Colonic mucosa (tissue), 4 donors: ENCODE data around the gene LBHD2. TPM values are rescaled to one million over a fixed set of nuclear protein-coding genes. Genes with fewer than 3 reads are reported as not detected.

Experiments
- DNase-seq: peaks from one replicate; pipeline ENCODE4 v3.0.0-alpha.2; 2020
- H3K27ac ChIP-seq: fragments of 200-600 bp; one replicate; pipeline ENCODE4 v1.8.0; 2021
- H3K27me3 ChIP-seq: fragments of 200-600 bp; one replicate; pipeline ENCODE4 v1.8.0; 2021
- H3K36me3 ChIP-seq: fragments of 200-600 bp; one replicate; pipeline ENCODE4 v1.8.0; 2021
- H3K4me1 ChIP-seq: fragments of 200-600 bp; one replicate; pipeline ENCODE4 v1.8.0; 2021; ENCODE audit warnings: mild to moderate bottlenecking
- H3K4me3 ChIP-seq: fragments of 200-600 bp; one replicate; pipeline ENCODE4 v1.8.0; 2021
- H3K9ac ChIP-seq, 2 donors: one replicate each; pipeline ENCODE4 v1.7.0; 2013; ENCODE audit warnings: control low read depth in 2 of 2, low read depth in 2 of 2, low read length in 2 of 2
- H3K9me3 ChIP-seq: fragments of 200-600 bp; one replicate; pipeline ENCODE4 v1.8.0; 2021
- CTCF ChIP-seq: fragments of 200-600 bp; IDR thresholded peaks from one replicate; pipeline ENCODE4 v1.8.0; 2022; ENCODE audit warnings: antibody characterized with exemption, mild to moderate bottlenecking
- intact Hi-C: fragments of 100-400 bp; cut with DNase I; formaldehyde crosslinking; loops from one replicate; pipeline ENCODE4 v1.14.1; 2022
- total RNA-seq, 2 donors: library from RNA; stranded (reverse); fragmentation: NEBNext Ultra II Directional in 1 of 2; extraction: Animal tissue kit (Norgen Biotek cat#: 25700) in 1 of 2; gene quantifications; one replicate each; pipeline ENCODE4 v1.2.1, GENCODE V29; 2021
- donor health status: healthy.
- donor health status: DM: no; HTN: no; CAD: no.
- donor health status: DM: no; HTN: no; CAD: no.

LBHD2 gene
- total RNA-seq, 2 donors from 2014 or later = not detected

- DNase-seq = no peak
- intact Hi-C loops = no loop called here
- H3K27me3 ChIP-seq = no peaks in the 10 kb centered on the region
- H3K27ac ChIP-seq = no peak overlapping the region
- no peak overlapping the region for H3K9ac ChIP-seq
- TF ChIP-seq CTCF = no peak
- no peak overlapping the region for H3K4me3 ChIP-seq
- no peaks in the 10 kb centered on the region for H3K4me1 ChIP-seq
- H3K36me3 ChIP-seq = no peaks in the 10 kb centered on the region
- H3K9me3 ChIP-seq = no peaks in the 10 kb centered on the region
These were observed 19.0 kb upstream of the LBHD2 start for GRCh38 chr14:103064978-103065377.

GRCh38 chr14:103065861-103066260 lies 18.1 kb upstream of the LBHD2 start:
- no peak for TF ChIP-seq CTCF
- DNase-seq = no peak
- H3K36me3 ChIP-seq = no peaks in the 10 kb centered on the region
- H3K27ac ChIP-seq = no peak overlapping the region
- H3K4me3 ChIP-seq = no peak overlapping the region
- intact Hi-C loops = no loop called here
- no peaks in the 10 kb centered on the region for H3K9me3 ChIP-seq
- H3K27me3 ChIP-seq = no peaks in the 10 kb centered on the region
- peaks cover under 1% of the 10 kb centered on the region for H3K4me1 ChIP-seq
- H3K9ac ChIP-seq = no peak overlapping the region

- DNase-seq = no peak
These were observed 17.6 kb upstream of the LBHD2 start for GRCh38 chr14:103066399-103066798.

GRCh38 chr14:103067231-103067954 lies 16.6 kb upstream of the LBHD2 start:
- Histone ChIP-seq H3K36me3 (no peaks in the 10 kb centered on the region), H3K9ac (peak overlapping the region in 1 of 2 donors; percentile 12), H3K27me3 (no peaks in the 10 kb centered on the region), H3K4me1 (peaks cover 14% of the 10 kb centered on the region), H3K9me3 (no peaks in the 10 kb centered on the region), H3K4me3 (no peak overlapping the region), H3K27ac (peak overlapping the region; percentile 74)
- no peak for TF ChIP-seq CTCF
- DNase-seq = peak; percentile 61
- intact Hi-C loops = no loop called here

More at GRCh38 chr14:103066399-103066798, 17.6 kb upstream of the LBHD2 start:
- Histone ChIP-seq H3K9me3 (no peaks in the 10 kb centered on the region), H3K9ac (no peak overlapping the region), H3K4me1 (peaks cover 6% of the 10 kb centered on the region), H3K36me3 (no peaks in the 10 kb centered on the region), H3K27ac (peak overlapping the region; percentile 74), H3K27me3 (no peaks in the 10 kb centered on the region), H3K4me3 (no peak overlapping the region)
- intact Hi-C loops = no loop called here
- TF ChIP-seq CTCF = no peak

- Histone ChIP-seq H3K4me3 (no peak overlapping the region), H3K27ac (peak overlapping the region; percentile 74), H3K9ac (peak overlapping the region in 1 of 2 donors; percentile 8), H3K4me1 (peaks cover 14% of the 10 kb centered on the region), H3K27me3 (no peaks in the 10 kb centered on the region), H3K9me3 (no peaks in the 10 kb centered on the region), H3K36me3 (no peaks in the 10 kb centered on the region)
- TF ChIP-seq CTCF = no peak
- intact Hi-C loops = no loop called here
- no peak for DNase-seq
These were observed 15.5 kb upstream of the LBHD2 start for GRCh38 chr14:103068351-103069073.
